ENCODE results near the gene RAB10.

Gene RAB10

GRCh38 chr2:26043862-26044696 is 10.2 kb downstream of the RAB10 start:
- Histone ChIP-seq H3K4me3 (replicated peaks; ENCODE audit: low read depth, low read length) (peak overlapping the region; percentile 27), H3K36me3 (ENCODE audit: control insufficient read depth, insufficient read depth, low read length) (no peaks in the 10 kb centered on the region; the same call in none of the 2 replicates), H3K27me3 (replicated peaks; ENCODE audit: control insufficient read depth, insufficient read depth, low read length) (no peaks in the 10 kb centered on the region)
- TF ChIP-seq, protein P1, sequence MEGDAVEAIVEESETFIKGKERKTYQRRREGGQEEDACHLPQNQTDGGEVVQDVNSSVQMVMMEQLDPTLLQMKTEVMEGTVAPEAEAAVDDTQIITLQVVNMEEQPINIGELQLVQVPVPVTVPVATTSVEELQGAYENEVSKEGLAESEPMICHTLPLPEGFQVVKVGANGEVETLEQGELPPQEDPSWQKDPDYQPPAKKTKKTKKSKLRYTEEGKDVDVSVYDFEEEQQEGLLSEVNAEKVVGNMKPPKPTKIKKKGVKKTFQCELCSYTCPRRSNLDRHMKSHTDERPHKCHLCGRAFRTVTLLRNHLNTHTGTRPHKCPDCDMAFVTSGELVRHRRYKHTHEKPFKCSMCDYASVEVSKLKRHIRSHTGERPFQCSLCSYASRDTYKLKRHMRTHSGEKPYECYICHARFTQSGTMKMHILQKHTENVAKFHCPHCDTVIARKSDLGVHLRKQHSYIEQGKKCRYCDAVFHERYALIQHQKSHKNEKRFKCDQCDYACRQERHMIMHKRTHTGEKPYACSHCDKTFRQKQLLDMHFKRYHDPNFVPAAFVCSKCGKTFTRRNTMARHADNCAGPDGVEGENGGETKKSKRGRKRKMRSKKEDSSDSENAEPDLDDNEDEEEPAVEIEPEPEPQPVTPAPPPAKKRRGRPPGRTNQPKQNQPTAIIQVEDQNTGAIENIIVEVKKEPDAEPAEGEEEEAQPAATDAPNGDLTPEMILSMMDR (IDR thresholded peaks at IDR 0.05; ENCODE audit: insufficient read depth, low read length, poor library complexity, severe bottlenecking), result no peak
- DNase-seq (ENCODE audit: extremely low read depth, insufficient read length), result peak; percentile 19

- no peak for DNase-seq (ENCODE audit: extremely low read depth, insufficient read length)
- no peaks in the 10 kb centered on the region; the same call in 1 of the 2 replicates for H3K36me3 ChIP-seq (ENCODE audit: control insufficient read depth, insufficient read depth, low read length)
- TF ChIP-seq, protein P1 (IDR thresholded peaks at IDR 0.05; ENCODE audit: insufficient read depth, low read length, poor library complexity, severe bottlenecking), result no peak
- H3K27me3 ChIP-seq (replicated peaks; ENCODE audit: control insufficient read depth, insufficient read depth, low read length), result no peaks in the 10 kb centered on the region
- no peak overlapping the region for H3K4me3 ChIP-seq (replicated peaks; ENCODE audit: low read depth, low read length)
Measured at GRCh38 chr2:26048791-26049190, 14.9 kb downstream of the RAB10 start.

- no peak overlapping the region for H3K4me3 ChIP-seq (replicated peaks; ENCODE audit: low read depth, low read length)
- H3K36me3 ChIP-seq (ENCODE audit: control insufficient read depth, insufficient read depth, low read length), result no peaks in the 10 kb centered on the region; the same call in 1 of the 2 replicates
- DNase-seq (ENCODE audit: extremely low read depth, insufficient read length), result no peak
- H3K27me3 ChIP-seq (replicated peaks; ENCODE audit: control insufficient read depth, insufficient read depth, low read length), result no peaks in the 10 kb centered on the region
- TF ChIP-seq, protein P1 (IDR thresholded peaks at IDR 0.05; ENCODE audit: insufficient read depth, low read length, poor library complexity, severe bottlenecking), result no peak
Measured at GRCh38 chr2:26049641-26050040, 15.8 kb downstream of the RAB10 start.

DNA sequence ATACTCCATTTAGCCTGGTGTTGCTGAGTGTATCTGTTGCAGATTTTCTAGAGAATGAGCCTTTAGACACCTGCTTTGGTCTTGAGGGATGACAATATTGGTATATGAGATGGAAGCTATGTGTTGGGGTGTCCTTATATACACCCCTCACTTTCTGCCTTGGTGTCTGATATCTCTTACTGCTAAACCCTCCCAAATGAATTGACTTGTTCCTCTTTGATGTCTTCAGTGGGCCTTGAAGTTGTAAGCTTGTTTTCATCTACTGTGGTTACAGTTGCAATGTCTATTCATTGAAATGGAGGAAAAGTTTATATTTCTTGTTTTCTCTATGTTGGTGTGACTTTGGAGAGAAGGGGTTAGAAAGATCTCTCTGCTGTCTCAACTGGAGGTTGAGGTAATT is 18.9 kb downstream of the RAB10 start:
- DNase-seq (ENCODE audit: extremely low read depth, insufficient read length), result no peak
- Histone ChIP-seq H3K4me3 (replicated peaks; ENCODE audit: low read depth, low read length) (no peak overlapping the region), H3K27me3 (replicated peaks; ENCODE audit: control insufficient read depth, insufficient read depth, low read length) (no peaks in the 10 kb centered on the region), H3K36me3 (ENCODE audit: control insufficient read depth, insufficient read depth, low read length) (no peaks in the 10 kb centered on the region; the same call in 1 of the 2 replicates)
- TF ChIP-seq, protein P1 (IDR thresholded peaks at IDR 0.05; ENCODE audit: insufficient read depth, low read length, poor library complexity, severe bottlenecking), result no peak

DNA sequence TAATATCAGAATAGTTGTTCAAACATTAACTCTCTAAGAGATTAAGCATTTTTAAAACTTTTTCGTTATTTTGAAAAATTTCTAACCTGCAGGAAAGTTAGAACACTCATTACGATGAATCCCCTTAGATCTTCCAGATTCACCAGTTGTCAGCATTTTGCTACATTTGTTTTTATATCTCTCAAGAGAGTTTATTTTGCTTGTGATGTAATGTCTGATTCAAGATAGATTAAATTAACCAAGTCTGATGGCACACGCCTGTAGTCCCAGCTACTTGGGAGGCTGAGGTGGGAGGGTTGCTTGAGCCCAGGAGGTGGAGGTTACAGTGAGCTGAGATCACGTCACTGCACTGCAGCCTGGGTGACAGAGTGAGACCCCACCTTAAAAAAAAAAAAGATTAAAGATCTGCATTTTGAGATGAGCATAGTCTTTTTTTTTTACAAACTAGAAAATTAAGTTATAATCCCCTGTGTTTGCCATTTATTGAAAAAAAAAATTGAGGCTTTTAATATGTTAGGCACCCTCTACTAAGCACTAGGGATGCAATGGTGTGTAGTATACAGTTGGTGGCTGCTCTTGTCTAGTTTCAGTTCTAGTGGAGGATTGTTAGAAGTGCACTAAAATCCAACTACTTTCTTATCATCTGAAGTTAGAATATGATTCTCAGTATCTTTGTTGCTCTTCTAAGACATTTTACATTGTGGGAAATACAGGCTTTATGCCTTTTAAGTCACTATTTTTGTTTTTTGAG is 20.9 kb downstream of the RAB10 start:
- H3K36me3 ChIP-seq (ENCODE audit: control insufficient read depth, insufficient read depth, low read length), result no peaks in the 10 kb centered on the region; the same call in 1 of the 2 replicates

More for the DNA sequence above, 20.9 kb downstream of the RAB10 start:
- DNase-seq (ENCODE audit: extremely low read depth, insufficient read length), result no peak
- Histone ChIP-seq H3K4me3 (replicated peaks; ENCODE audit: low read depth, low read length) (no peak overlapping the region), H3K27me3 (replicated peaks; ENCODE audit: control insufficient read depth, insufficient read depth, low read length) (no peaks in the 10 kb centered on the region)
- TF ChIP-seq, protein P1 (IDR thresholded peaks at IDR 0.05; ENCODE audit: insufficient read depth, low read length, poor library complexity, severe bottlenecking), result no peak
